ENCODE data around the gene PRPF6. TPM values are rescaled to one million over a fixed set of nuclear protein-coding genes. Genes with fewer than 3 reads are reported as not detected.

The PRPF6 gene
- total and polyA plus RNA-seq, 9 donors, result 46.5 to 84.9 (median 69.7) TPM

DNA sequence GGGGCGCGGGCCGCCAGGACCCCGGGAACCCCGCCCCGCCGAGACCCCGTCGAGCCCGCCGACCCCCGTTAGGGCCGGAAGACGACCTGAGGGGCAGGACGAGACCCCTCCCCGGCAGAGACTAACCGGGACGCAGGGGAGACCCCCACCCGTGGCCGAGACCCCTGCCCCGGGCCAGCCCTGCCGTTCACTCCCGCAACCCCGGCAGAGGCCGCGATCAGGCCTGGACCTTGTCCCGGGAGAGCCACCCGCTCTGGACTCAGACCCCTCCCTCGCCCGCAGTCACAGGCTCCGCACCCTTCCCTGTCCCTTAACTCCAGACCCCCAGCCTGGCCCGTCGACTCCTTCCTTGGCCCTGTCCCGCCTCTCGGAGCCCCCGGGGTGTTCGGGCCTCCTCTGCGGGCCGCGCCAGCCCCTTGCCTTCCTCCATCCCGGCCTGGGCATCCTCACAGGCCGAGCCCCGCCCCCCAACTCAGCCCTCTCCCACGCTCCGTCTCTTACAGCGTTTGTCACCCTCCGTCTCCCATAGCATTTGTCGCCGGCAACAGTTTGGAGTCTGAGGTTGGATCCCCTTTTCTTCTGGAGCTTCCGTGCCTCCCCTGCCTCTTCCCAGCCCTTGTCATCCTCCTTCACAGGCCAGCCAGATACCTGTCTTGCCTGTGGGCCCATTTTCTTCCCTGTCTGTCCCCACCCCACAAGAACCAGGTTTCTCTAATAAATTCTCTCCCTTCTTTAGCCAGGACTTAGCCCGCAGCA is 82.6 kb downstream of the PRPF6 start:
- no peaks in the 10 kb centered on the region for H3K36me3 ChIP-seq
- peaks cover 4% of the 10 kb centered on the region for H3K4me1 ChIP-seq (ENCODE audit: insufficient read depth)
- intact Hi-C loops (cut with DNase I), result no loop called here
- TF ChIP-seq EP300 (IDR thresholded peaks at IDR 0.05), result no peak
- no peak for TF ChIP-seq POLR2A (IDR thresholded peaks at IDR 0.05)
- TF ChIP-seq, protein P1, sequence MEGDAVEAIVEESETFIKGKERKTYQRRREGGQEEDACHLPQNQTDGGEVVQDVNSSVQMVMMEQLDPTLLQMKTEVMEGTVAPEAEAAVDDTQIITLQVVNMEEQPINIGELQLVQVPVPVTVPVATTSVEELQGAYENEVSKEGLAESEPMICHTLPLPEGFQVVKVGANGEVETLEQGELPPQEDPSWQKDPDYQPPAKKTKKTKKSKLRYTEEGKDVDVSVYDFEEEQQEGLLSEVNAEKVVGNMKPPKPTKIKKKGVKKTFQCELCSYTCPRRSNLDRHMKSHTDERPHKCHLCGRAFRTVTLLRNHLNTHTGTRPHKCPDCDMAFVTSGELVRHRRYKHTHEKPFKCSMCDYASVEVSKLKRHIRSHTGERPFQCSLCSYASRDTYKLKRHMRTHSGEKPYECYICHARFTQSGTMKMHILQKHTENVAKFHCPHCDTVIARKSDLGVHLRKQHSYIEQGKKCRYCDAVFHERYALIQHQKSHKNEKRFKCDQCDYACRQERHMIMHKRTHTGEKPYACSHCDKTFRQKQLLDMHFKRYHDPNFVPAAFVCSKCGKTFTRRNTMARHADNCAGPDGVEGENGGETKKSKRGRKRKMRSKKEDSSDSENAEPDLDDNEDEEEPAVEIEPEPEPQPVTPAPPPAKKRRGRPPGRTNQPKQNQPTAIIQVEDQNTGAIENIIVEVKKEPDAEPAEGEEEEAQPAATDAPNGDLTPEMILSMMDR (IDR thresholded peaks at IDR 0.05), result no peak
- peak; percentile 41 to 68 (median 65) for DNase-seq
- H3K9me3 ChIP-seq, result no peaks in the 10 kb centered on the region
- 1 to 2% (median 1%) methylated on average over 26 to 51 of the region's 51 CpGs for WGBS, 3 donors
- peak overlapping the region; percentile 53 to 75 for H3K27ac ChIP-seq
- H3K4me3 ChIP-seq, result peak overlapping the region; percentile 69
- H3K27me3 ChIP-seq, result no peaks in the 10 kb centered on the region

DNA sequence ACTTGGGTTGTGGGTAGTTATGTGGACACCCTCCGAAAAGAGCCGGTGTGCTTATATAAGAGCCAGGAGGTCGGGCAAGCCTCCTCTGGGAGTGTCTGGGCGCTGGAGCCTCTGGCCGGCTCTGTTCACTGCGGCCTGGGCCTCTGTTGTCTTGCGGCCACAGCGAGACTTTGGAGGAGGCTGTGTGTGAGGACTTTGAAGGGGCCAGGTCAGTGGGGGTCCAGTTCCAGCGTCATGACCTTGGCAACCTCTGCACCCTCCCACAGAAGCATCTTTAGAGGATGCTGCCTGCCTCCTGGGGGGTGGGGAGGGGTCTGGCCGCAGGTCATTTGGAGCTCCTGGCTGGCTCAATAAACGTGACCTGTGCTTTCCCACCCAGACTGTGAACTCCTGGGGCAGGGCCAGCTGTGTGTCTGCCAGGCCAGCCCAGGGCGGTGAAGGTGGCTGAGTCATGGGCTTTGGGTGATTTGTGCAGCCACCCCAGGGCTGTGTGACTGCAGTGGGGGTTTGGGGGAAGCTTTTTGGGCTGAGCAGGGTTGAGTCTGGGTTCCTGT is 83.3 kb downstream of the PRPF6 start:
- peak overlapping the region in 1 of 2 donors; percentile 75 for H3K27ac ChIP-seq
- intact Hi-C loops (cut with DNase I), result no loop called here
- no peak for TF ChIP-seq POLR2A (IDR thresholded peaks at IDR 0.05)
- H3K36me3 ChIP-seq, result no peaks in the 10 kb centered on the region
- WGBS, 3 donors, result 10 to 12% (median 11%) methylated on average over 12 of the region's 12 CpGs
- peaks cover 4% of the 10 kb centered on the region for H3K4me1 ChIP-seq (ENCODE audit: insufficient read depth)
- peak; percentile 52 to 72 (median 62) for DNase-seq
- H3K4me3 ChIP-seq, result peak overlapping the region; percentile 69
- no peaks in the 10 kb centered on the region for H3K9me3 ChIP-seq
- no peaks in the 10 kb centered on the region for H3K27me3 ChIP-seq

GRCh38 chr20:64065062-64065973 is 84.4 kb downstream of the PRPF6 start:
- no peak for TF ChIP-seq EP300 (IDR thresholded peaks at IDR 0.05)
- TF ChIP-seq, protein P1 (IDR thresholded peaks at IDR 0.05), result no peak
- no peak for TF ChIP-seq POLR2A (IDR thresholded peaks at IDR 0.05)
- H3K4me3 ChIP-seq, result no peak overlapping the region
- no peaks in the 10 kb centered on the region for H3K27me3 ChIP-seq
- 43 to 51% (median 48%) methylated on average over 27 of the region's 27 CpGs for WGBS, 3 donors
- no peaks in the 10 kb centered on the region for H3K36me3 ChIP-seq
- peaks cover 4% of the 10 kb centered on the region for H3K4me1 ChIP-seq (ENCODE audit: insufficient read depth)
- H3K27ac ChIP-seq, result no peak overlapping the region
- intact Hi-C loops (cut with DNase I), result no loop called here
- no peaks in the 10 kb centered on the region for H3K9me3 ChIP-seq
- no peak for DNase-seq

DNA sequence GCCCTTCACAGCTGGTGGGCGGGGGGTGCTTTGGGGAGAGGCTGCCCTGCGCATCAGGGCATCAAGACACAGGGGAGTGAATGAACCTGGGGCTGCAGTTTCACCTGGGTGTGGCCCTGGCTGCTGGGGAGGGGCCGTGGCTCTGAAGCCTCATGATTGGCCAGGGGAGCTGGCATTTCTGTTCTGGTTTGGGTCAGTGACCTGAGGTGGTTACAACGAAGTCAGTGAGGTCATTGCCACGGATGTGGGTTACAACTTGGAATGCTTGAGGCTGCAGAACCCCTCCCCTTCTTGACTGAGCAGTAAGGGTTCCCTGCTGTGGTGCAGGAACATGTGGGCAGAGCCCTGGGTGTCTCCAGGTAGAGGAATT is 85.0 kb downstream of the PRPF6 start:
- DNase-seq, result no peak
- Histone ChIP-seq H3K27me3 (no peaks in the 10 kb centered on the region), H3K27ac (no peak overlapping the region), H3K9me3 (no peaks in the 10 kb centered on the region), H3K4me3 (no peak overlapping the region), H3K4me1 (ENCODE audit: insufficient read depth) (peaks cover 4% of the 10 kb centered on the region), H3K36me3 (no peaks in the 10 kb centered on the region)
- TF ChIP-seq EP300 (IDR thresholded peaks at IDR 0.05) (no peak), POLR2A (IDR thresholded peaks at IDR 0.05) (no peak)
- TF ChIP-seq, protein P1 (IDR thresholded peaks at IDR 0.05), result no peak
- WGBS, 3 donors, result 47 to 58% (median 50%) methylated on average over 5 of the region's 5 CpGs
- intact Hi-C loops (cut with DNase I), result no loop called here
